K562 (cell line): Measurements from ENCODE around the gene PRPF18.

Source experiments
- CTCF ChIP-seq, 3 experiments: IDR thresholded peaks in 2 of 3; conservative IDR thresholded peaks in 1 of 3; 2 replicates each; pipeline ENCODE4 v1.5.1; 2011 to 2012; ENCODE audit warnings: low read length in 3 of 3, mild to moderate bottlenecking in 3 of 3, control low read depth in 2 of 3, improper control_type of control experiment in 1 of 3, inconsistent platforms in 1 of 3, low read depth in 1 of 3, mixed read lengths in 1 of 3, moderate library complexity in 1 of 3; ENCODE audit not compliant: insufficient read depth in 2 of 3
- HNRNPL ChIP-seq: fragments of 200-400 bp; formaldehyde crosslinking; IDR thresholded peaks from 2 replicates; pipeline ENCODE4 v1.6.1; 2017; ENCODE audit warnings: low read depth, mild to moderate bottlenecking, low read length
- RAD21 ChIP-seq, 2 experiments: fragments of 250-450 bp in 1 of 2; fragments of 450-650 bp in 1 of 2; sonication (Bioruptor Pico) in 1 of 2; formaldehyde crosslinking in 1 of 2; IDR thresholded peaks in 1 of 2; conservative IDR thresholded peaks in 1 of 2; 2 replicates each; pipeline versions ENCODE4 v1.4.0 to v1.8.0; 2020 to 2022; ENCODE audit warnings: mild to moderate bottlenecking in 2 of 2, moderate library complexity in 1 of 2
- REST ChIP-seq, 2 experiments: fragments of 450-650 bp; formaldehyde crosslinking in 1 of 2; IDR thresholded peaks; 2 replicates each; pipeline versions ENCODE4 v1.4.0 to v1.6.1; 2014 to 2020; ENCODE audit warnings: mild to moderate bottlenecking in 2 of 2, borderline replicate concordance in 1 of 2, low read depth in 1 of 2
- ZFX ChIP-seq: sonication (generic); formaldehyde crosslinking; IDR thresholded peaks from 2 replicates; pipeline ENCODE4 v1.8.0; 2022; ENCODE audit warnings: mild to moderate bottlenecking, missing genetic modification reagents, moderate library complexity

GRCh38 chr10:13621931-13622330 lies 35.2 kb downstream of the PRPF18 start:
- no peak for TF ChIP-seq HNRNPL
- TF ChIP-seq REST (IDR thresholded peaks at IDR 0.05; ENCODE audit: borderline replicate concordance) = no peak
- TF ChIP-seq REST (CRISPR knock-in tag; IDR thresholded peaks at IDR 0.05; ENCODE audit: low read depth) = no peak
- TF ChIP-seq CTCF (IDR thresholded peaks at IDR 0.05 in 2 of 3, conservative IDR thresholded peaks at IDR 0.05 in 1 of 3; ENCODE audit: insufficient read depth in 2 of 3, low read depth in 1 of 3, low read length in 3 of 3) = no peak
- no peak for TF ChIP-seq RAD21 (CRISPR knock-in tag; conservative IDR thresholded peaks at IDR 0.05 in 1 of 2, IDR thresholded peaks at IDR 0.05 in 1 of 2)
- no peak for TF ChIP-seq ZFX (CRISPR knock-in tag)
